Measurements from ENCODE around the gene PLA2G3.
A peak's percentile ranks its signal among the peaks of the same experiment; 100 is the strongest.

Gene PLA2G3

GRCh38 chr22:31123292-31123602 lies 17.1 kb downstream of the PLA2G3 start:
- TF ChIP-seq TEAD4 (IDR thresholded peaks at IDR 0.05) (no peak), CEBPB (IDR thresholded peaks at IDR 0.05) (no peak), NFIC (IDR thresholded peaks at IDR 0.05) (no peak), YY1 (IDR thresholded peaks at IDR 0.05; ENCODE audit: low read depth) (no peak), TAF1 (IDR thresholded peaks at IDR 0.05; ENCODE audit: low read depth) (no peak), RAD21 (IDR thresholded peaks at IDR 0.05; ENCODE audit: low read depth) (no peak), EP300 (IDR thresholded peaks at IDR 0.05; ENCODE audit: borderline replicate concordance) (no peak), FOXM1 (IDR thresholded peaks at IDR 0.05; ENCODE audit: borderline replicate concordance, low read depth) (no peak), CREB1 (IDR thresholded peaks at IDR 0.05; ENCODE audit: low read depth) (no peak), ZBTB7A (IDR thresholded peaks at IDR 0.05; ENCODE audit: low read depth) (no peak), TCF12 (IDR thresholded peaks at IDR 0.05; ENCODE audit: low read depth) (no peak)
- TF ChIP-seq, protein P1, sequence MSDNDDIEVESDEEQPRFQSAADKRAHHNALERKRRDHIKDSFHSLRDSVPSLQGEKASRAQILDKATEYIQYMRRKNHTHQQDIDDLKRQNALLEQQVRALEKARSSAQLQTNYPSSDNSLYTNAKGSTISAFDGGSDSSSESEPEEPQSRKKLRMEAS (IDR thresholded peaks at IDR 0.05), result no peak
- TF ChIP-seq, protein P2, sequence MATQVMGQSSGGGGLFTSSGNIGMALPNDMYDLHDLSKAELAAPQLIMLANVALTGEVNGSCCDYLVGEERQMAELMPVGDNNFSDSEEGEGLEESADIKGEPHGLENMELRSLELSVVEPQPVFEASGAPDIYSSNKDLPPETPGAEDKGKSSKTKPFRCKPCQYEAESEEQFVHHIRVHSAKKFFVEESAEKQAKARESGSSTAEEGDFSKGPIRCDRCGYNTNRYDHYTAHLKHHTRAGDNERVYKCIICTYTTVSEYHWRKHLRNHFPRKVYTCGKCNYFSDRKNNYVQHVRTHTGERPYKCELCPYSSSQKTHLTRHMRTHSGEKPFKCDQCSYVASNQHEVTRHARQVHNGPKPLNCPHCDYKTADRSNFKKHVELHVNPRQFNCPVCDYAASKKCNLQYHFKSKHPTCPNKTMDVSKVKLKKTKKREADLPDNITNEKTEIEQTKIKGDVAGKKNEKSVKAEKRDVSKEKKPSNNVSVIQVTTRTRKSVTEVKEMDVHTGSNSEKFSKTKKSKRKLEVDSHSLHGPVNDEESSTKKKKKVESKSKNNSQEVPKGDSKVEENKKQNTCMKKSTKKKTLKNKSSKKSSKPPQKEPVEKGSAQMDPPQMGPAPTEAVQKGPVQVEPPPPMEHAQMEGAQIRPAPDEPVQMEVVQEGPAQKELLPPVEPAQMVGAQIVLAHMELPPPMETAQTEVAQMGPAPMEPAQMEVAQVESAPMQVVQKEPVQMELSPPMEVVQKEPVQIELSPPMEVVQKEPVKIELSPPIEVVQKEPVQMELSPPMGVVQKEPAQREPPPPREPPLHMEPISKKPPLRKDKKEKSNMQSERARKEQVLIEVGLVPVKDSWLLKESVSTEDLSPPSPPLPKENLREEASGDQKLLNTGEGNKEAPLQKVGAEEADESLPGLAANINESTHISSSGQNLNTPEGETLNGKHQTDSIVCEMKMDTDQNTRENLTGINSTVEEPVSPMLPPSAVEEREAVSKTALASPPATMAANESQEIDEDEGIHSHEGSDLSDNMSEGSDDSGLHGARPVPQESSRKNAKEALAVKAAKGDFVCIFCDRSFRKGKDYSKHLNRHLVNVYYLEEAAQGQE (IDR thresholded peaks at IDR 0.05; ENCODE audit: low read depth), result no peak

GRCh38 chr22:31122532-31123291 lies 17.6 kb downstream of the PLA2G3 start, which contains the start of gene INPP5J:
Gene INPP5J, plus strand, starts transcription at chr22:31122966. Its CDS starts 49 bp downstream, at chr22:31123015.
- TF ChIP-seq ZBTB7A (IDR thresholded peaks at IDR 0.05; ENCODE audit: low read depth) (peak; percentile 73; the same call in 1 of the 2 replicates), CREB1 (IDR thresholded peaks at IDR 0.05; ENCODE audit: low read depth) (peak; percentile 40; the same call in 1 of the 2 replicates), EP300 (IDR thresholded peaks at IDR 0.05; ENCODE audit: borderline replicate concordance) (no peak), FOXM1 (IDR thresholded peaks at IDR 0.05; ENCODE audit: borderline replicate concordance, low read depth) (no peak), YY1 (IDR thresholded peaks at IDR 0.05; ENCODE audit: low read depth) (no peak), CEBPB (IDR thresholded peaks at IDR 0.05) (no peak), NFIC (IDR thresholded peaks at IDR 0.05) (peak; percentile 26), USF1 (IDR thresholded peaks at IDR 0.05) (no peak), TEAD4 (IDR thresholded peaks at IDR 0.05) (no peak), TAF1 (IDR thresholded peaks at IDR 0.05; ENCODE audit: low read depth) (peak; percentile 36; the same call in 1 of the 2 replicates), RAD21 (IDR thresholded peaks at IDR 0.05; ENCODE audit: low read depth) (no peak), EGR1 (IDR thresholded peaks at IDR 0.05) (no peak)
- TF ChIP-seq, protein P1 (IDR thresholded peaks at IDR 0.05), result peak; percentile 60
- TF ChIP-seq, protein P2 (IDR thresholded peaks at IDR 0.05; ENCODE audit: low read depth), result no peak

- TF ChIP-seq, protein P2 (IDR thresholded peaks at IDR 0.05; ENCODE audit: low read depth), result no peak
- no peak for TF ChIP-seq YY1 (IDR thresholded peaks at IDR 0.05; ENCODE audit: low read depth)
- no peak for TF ChIP-seq FOXM1 (IDR thresholded peaks at IDR 0.05; ENCODE audit: borderline replicate concordance, low read depth)
- no peak for TF ChIP-seq CREB1 (IDR thresholded peaks at IDR 0.05; ENCODE audit: low read depth)
- no peak for TF ChIP-seq EGR1 (IDR thresholded peaks at IDR 0.05)
- TF ChIP-seq NFIC (IDR thresholded peaks at IDR 0.05), result no peak
These were observed 18.1 kb downstream of the PLA2G3 start for GRCh38 chr22:31122196-31122531.

- TF ChIP-seq CREB1 (IDR thresholded peaks at IDR 0.05; ENCODE audit: low read depth) (no peak), RAD21 (IDR thresholded peaks at IDR 0.05; ENCODE audit: low read depth) (no peak), EGR1 (IDR thresholded peaks at IDR 0.05) (no peak)
These were observed 18.9 kb downstream of the PLA2G3 start for GRCh38 chr22:31121403-31121802.

- TF ChIP-seq TAF1 (IDR thresholded peaks at IDR 0.05; ENCODE audit: low read depth) (no peak), TCF12 (IDR thresholded peaks at IDR 0.05; ENCODE audit: low read depth) (no peak)
These were observed 19.7 kb downstream of the PLA2G3 start for GRCh38 chr22:31120642-31121041.
